Stimulated activated CD4-positive, alpha-beta T cell treated with anti-CD3 and anti-CD28 coated beads, Interleukin-12 subunit alpha, Interleukin-12 subunit beta, amount 100 ng/mL, for 48 hours (primary cell): ENCODE measurements around the gene CYSRT1.

Experiments used
- DNase-seq, 3 donors: peaks; one replicate each; pipeline ENCODE4 v3.0.0-alpha.2; 2020; ENCODE audit warnings: low read depth in 2 of 3, low spot score in 1 of 3

CYSRT1 gene

DNA sequence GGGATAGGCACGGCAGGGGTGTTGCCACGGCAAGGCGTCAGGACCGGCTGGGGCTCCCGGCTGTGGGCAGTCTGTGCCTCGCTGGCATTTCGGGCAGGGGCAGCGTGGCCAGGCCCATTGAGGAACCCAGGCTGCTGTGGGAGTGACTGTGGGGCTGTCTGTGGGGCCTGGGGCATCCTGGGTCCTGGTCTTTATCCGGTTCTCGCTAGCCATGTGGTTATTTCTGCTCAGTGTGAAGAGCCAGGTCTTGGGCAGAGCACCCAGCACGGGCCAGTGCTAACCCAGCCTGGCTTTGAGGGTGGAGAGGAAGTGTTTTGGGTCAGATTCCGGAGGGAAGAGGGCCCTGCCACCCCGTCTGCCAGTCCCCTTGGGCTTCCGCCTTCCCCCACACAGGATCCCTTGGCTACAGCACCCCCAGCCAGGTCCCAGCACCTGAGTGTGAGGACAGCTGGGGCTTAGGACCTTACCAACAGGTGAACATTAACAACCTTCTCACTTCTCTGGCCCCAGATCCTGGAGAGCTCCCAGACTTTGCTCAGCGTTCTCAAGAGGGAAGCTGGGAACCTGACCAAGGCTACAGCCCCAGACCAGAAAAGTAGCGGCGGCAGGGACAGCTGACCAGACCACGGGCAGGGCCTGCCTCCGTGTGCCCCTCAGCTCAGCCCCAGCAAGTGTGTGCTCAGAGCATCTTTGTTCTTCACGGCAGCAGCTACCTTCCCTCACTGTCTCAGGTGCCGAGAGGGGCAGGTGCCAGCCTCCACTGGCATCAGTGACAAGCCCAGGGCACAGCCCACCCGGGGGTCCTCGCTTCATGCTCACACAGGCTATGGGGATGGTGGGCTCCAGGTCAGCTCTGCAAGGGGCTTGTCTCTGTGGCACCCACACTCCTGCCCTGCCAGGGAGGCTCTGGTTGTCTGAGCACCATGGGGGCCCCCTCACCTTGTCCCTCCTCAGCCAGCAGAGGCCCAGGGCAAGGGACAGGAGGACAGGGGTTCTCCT is 35.4 kb upstream of the CYSRT1 start:
- no peak for DNase-seq

DNA sequence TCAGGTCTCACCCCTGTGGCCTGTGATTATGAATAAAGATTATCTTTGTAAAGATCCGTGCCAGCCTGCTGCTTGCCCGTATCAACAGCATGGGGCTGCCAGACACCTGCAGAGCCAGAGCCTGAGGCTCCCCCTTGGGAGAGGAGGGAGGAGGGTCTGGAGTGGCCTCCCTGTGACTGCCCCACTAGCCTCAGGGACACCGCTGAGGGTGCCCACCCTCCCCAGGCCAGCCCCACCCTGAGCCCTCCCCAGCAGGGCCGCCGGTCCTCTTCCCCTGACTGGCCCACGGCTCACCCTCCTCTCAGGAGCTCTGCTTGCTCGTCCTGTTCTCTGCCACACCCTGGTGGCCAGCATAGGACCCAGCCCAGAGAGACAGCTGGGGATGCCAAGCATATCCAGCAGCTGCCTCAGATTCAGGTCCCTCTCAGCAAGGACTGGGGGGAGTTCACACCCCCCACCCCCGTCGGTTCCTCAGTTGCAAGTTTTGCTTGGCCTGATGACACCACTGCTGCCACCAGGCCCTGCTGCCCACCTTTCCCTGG is 34.6 kb upstream of the CYSRT1 start:
- DNase-seq, result no peak

- no peak for DNase-seq
These were observed 33.7 kb upstream of the CYSRT1 start for GRCh38 chr9:137191245-137191644.

- DNase-seq, result no peak
These were observed 33.1 kb upstream of the CYSRT1 start for GRCh38 chr9:137191691-137192447.

DNA sequence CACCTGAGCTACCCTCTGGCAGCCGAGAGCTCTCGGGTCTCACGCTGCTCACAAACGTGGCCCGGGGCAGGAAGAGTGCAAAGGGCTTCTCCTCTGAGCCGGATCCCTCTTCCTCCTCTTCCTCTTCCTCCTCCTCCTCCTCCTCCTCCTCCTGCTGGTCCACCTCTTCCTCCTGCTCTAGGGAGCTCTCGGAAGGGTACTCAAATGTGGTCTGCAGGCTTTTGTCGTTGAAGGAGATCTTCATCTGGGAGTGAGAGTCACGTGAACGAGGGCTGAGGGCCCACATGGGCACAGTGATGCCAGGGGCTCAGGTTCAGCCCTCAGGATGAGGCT is 32.6 kb upstream of the CYSRT1 start:
- no peak for DNase-seq

GRCh38 chr9:137192859-137193258 is 32.1 kb upstream of the CYSRT1 start:
- no peak for DNase-seq

GRCh38 chr9:137193771-137194170 is 31.2 kb upstream of the CYSRT1 start:
- DNase-seq, result no peak

DNA sequence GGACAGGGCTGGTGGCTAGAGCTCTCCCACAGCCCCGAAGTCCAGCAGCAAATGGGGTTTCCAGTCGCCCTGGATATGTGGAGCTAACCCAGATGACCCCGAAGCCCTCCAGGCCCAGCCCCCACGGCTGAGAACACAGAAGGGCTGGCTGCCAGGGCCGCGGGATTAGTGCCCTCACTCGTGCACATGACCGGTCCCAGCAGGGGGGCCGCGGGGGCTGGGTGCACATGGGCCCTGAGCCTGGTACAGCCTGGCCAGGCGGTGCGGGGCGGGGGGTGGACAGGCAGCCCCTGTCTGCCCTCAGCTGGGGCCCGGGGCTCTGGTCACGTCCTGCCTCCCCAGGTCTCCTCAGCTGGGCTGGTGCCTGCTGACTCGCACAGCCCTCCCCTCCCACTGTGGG is 30.6 kb upstream of the CYSRT1 start:
- no peak for DNase-seq

DNA sequence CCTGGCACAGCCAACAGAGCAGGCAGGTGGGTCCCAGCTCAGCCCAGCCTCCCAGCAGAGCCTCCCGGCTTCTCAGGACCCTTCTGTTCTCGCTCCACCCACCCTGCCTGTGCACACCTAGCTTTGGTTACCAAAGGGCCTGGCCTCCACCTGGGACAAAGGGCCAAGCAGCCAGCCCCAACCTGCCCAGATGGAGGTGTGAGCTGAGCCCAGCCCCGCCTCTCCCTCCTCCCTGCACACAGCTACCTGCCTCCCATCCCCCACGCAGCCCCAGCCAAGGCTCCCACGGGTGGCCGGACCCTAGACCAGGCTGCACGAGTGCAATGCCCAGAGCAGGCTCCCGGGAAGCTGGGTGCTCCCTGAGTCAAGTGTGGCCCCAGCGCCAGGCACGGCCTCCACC is 30.1 kb upstream of the CYSRT1 start:
- DNase-seq, result no peak

DNA sequence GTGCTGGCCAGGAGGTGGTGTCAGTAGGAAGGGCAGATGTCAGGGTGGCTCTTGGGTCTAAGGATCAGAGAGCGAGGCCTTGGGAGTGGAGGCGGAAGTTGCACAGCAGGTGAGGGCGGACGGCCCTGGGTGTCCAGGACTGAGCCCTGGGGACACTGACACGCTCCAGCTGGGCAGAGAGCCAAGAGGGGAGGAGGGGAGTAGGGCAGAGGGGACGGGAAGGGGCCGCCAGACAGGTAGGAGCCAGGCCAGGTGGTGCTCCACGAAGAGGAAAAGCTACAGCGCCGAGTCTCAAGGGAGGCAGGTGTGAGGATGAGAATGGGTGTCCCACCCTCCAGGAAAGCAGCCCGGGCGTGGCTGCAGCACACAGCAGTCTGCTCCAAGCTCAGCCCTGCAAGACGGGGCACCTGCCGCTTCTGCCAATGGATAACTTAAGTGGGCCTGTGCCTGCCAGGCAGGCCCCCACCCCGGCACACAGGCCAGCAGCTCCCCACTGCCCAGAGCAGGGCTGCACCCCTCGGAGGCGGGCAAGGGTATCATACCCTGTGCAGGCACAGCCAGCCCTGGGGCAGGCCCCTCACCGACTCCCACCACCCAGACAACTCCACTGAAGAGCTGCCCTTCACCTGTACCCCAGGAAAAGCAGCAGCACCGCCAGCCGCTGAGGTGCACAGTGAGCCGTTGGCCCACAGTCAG is 29.3 kb upstream of the CYSRT1 start:
- DNase-seq, result no peak

GRCh38 chr9:137198051-137198901 is 26.7 kb upstream of the CYSRT1 start:
- no peak for DNase-seq

DNA sequence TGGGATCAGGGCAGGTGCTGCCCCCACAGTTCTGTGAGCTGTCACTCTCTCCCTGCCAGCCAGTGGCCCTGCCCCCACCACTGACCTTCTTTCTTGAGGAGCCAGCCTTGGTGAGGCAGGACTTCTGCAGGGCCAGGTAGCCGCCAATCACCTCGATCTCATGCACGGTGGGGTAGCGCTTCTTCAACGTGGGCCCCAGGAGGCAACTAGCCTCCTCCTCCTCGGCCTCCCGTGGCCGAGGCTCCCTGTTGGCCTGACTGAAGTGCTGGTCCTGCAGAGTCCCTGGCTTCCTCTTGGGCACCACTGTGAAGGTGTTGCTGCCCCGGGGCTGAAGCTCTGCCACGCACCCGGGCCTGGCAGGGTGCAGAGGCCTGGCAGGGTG is 26.1 kb upstream of the CYSRT1 start:
- DNase-seq, result no peak

DNA sequence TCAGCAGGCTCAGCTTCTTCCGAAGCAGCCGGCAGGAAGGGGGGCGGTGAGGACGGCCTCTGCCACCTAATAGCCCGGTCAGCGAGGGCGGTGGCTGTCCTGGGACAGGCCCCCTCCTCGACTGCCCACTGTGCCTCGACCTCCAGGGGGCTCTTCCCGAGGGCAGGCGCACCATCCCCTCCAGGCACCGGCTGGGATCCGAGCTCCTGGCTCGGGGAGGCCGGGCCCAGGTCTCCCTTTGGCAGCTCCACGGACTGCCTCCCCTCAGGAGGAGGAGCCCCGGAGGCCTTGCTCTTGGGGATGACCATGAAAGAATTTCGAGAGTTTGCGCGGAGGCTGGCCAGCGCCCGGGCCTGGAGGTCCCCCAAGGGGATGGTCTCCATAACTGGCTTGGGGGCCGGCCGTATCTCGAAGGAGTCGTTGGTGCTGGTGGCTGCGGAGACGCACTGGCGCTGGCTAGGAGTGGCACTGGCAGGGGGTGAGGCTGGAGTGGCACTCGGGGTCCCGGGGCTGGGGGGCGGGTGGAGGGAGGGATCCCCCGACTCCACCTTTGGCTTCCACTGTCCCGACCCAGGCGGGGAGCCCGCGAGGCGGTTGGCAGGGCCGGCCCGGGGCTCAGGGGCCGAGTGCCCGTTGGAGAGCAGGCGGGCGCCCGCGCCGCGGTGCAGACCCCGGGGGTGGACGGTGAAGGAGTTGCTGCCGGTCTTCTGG is 25.4 kb upstream of the CYSRT1 start:
- no peak for DNase-seq

- DNase-seq, result peak; percentile 96 to 99 (median 96)
These were observed 24.4 kb upstream of the CYSRT1 start, which contains the start of gene TPRN for GRCh38 chr9:137200311-137201204. Gene TPRN, minus strand, starts transcription at chr9:137200741. Its CDS starts 30 bp downstream, at chr9:137200711.

GRCh38 chr9:137201205-137201868 is 23.6 kb upstream of the CYSRT1 start:
- no peak for DNase-seq

DNA sequence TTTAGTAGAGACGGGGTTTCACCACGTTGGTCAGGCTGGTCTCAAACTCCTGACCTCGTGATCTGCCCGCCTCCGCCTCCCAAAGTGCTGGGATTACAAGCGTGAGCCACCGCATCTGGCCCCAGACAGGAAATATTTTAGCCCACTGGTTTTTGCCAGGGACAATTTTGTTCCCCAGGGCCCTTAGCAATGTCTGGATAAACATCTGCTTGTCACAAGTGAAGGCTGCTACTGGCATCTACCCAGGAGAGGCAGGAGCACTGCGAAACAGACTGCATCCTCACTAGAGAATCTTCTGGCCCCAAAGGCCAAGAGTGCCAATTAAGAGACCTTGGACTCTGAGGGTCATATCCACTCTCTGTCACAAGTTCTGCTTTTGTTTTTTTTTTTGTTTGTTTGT is 22.0 kb upstream of the CYSRT1 start:
- DNase-seq, result no peak

DNA sequence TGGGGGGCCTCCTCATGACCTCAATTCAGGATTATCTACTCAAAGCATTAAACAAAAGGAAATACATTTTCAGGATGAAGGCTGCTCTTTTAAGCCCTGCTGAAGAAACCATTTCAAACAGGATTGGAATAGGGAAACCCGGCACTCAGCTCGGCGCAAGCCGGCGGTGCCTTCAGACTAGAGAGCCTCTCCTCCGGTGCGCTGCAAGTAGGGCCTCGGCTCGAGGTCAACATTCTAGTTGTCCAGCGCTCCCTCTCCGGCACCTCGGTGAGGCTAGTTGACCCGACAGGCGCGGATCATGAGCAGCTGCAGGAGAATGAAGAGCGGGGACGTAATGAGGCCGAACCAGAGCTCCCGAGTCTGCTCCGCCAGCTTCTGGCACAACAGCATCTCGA is 20.2 kb upstream of the CYSRT1 start:
- DNase-seq, result no peak
